ENCODE measurements around the gene DNAH14.

DNA sequence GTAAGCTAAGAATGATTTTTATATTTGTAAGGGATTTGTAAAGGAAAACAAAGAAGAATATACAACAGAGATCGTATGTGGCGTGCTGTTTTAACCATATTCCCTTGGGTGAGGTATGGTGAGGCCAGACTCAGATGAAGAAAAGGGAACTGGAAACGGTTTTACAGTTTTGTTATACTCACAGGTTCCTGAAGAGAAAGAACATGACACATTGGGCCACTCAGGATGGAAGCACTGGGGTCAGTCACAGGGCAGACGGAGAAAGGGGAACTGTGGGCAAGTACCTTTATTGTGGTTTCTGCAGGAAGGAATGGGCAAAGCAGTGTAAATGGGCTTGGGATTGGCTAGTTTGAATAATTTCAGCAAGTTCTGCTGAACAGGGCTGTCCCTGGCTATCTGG, 321.0 kb downstream of the DNAH14 start:
- TF ChIP-seq, protein P1, sequence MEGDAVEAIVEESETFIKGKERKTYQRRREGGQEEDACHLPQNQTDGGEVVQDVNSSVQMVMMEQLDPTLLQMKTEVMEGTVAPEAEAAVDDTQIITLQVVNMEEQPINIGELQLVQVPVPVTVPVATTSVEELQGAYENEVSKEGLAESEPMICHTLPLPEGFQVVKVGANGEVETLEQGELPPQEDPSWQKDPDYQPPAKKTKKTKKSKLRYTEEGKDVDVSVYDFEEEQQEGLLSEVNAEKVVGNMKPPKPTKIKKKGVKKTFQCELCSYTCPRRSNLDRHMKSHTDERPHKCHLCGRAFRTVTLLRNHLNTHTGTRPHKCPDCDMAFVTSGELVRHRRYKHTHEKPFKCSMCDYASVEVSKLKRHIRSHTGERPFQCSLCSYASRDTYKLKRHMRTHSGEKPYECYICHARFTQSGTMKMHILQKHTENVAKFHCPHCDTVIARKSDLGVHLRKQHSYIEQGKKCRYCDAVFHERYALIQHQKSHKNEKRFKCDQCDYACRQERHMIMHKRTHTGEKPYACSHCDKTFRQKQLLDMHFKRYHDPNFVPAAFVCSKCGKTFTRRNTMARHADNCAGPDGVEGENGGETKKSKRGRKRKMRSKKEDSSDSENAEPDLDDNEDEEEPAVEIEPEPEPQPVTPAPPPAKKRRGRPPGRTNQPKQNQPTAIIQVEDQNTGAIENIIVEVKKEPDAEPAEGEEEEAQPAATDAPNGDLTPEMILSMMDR (IDR thresholded peaks at IDR 0.05 in 2 of 3, conservative IDR thresholded peaks at IDR 0.05 in 1 of 3; ENCODE audit: borderline replicate concordance in 1 of 3, insufficient read depth in 1 of 3, low read depth in 2 of 3, low read length in 2 of 3), result no peak
- TF ChIP-seq POLR2A (IDR thresholded peaks at IDR 0.05; ENCODE audit: borderline replicate concordance, extremely low read depth, insufficient read depth, insufficient read length) (no peak), MAX (IDR thresholded peaks at IDR 0.05) (no peak), CEBPB (IDR thresholded peaks at IDR 0.05; ENCODE audit: low read depth) (no peak), JUND (IDR thresholded peaks at IDR 0.05) (no peak), FOSL1 (IDR thresholded peaks at IDR 0.05; ENCODE audit: low read depth) (no peak), ZFX (IDR thresholded peaks at IDR 0.05) (no peak), POLR2AphosphoS5 (IDR thresholded peaks at IDR 0.05; ENCODE audit: low read depth, low read length) (no peak), SIN3A (IDR thresholded peaks at IDR 0.05; ENCODE audit: low read depth) (no peak), ZNF274 (IDR thresholded peaks at IDR 0.05; ENCODE audit: low read depth, low read length) (no peak), ATF3 (IDR thresholded peaks at IDR 0.05) (no peak), CBX3 (IDR thresholded peaks at IDR 0.05; ENCODE audit: low read depth) (no peak), REST (IDR thresholded peaks at IDR 0.05; ENCODE audit: low read depth) (no peak)
